Testis (tissue), 2 donors: ENCODE data around the gene IFT25.

Experiments used
- CTCF ChIP-seq, 3 experiments: fragments of 450-650 bp in 2 of 3; fragments of 200-600 bp in 1 of 3; sonication (generic) in 1 of 3; IDR thresholded peaks; one replicate each; pipeline ENCODE4 v1.5.1; 2016 to 2019; ENCODE audit warnings: antibody characterized with exemption in 3 of 3, mild to moderate bottlenecking in 2 of 3, moderate library complexity in 1 of 3
- POLR2A ChIP-seq: fragments of 450-650 bp; IDR thresholded peaks from one replicate; pipeline ENCODE4 v1.6.1; 2017; ENCODE audit warnings: antibody characterized with exemption, mild to moderate bottlenecking, moderate library complexity

GRCh38 chr1:53962395-53962794 lies 16.9 kb upstream of the IFT25 start:
- TF ChIP-seq POLR2A (no peak), CTCF (IDR thresholded peaks at IDR 0.05) (no peak)
